GM12878 (cell line): Measurements from ENCODE around the gene TMEM163. TPM values are rescaled to one million over a fixed set of nuclear protein-coding genes. Genes with fewer than 3 reads are reported as not detected.

Experiments used
- ATAC-seq: fragments of 200-7000 bp; cut with Tn5 transposase; 3 replicates; pipeline ENCODE4 v1.9.1; 2020; ENCODE audit warnings: mild to moderate bottlenecking, moderate library complexity
- BruUV-seq: library from RNA; stranded (reverse); fragments of 400-500 nt; replicated peaks from 2 replicates; lab custom pipeline; 2021; lab: Mats Ljungman, UMichigan
- CTCF ChIA-PET: fragments of 300-600 bp; sonication (Branson Sonifier 250); formaldehyde crosslinking; extraction: SDS; loops from one replicate; lab custom pipeline; 2021; ENCODE audit warnings: inconsistent platforms; lab: Yijun Ruan, JAX
- POLR2A ChIA-PET: fragments of 350-600 bp; formaldehyde crosslinking; extraction: SDS; loops from one replicate; lab custom pipeline; 2021; ENCODE audit warnings: inconsistent platforms; lab: Charles Lee
- RAD21 ChIA-PET: fragments of 300-600 bp; sonication (Branson Sonifier 250); formaldehyde crosslinking; loops from one replicate; lab custom pipeline; 2023; ENCODE audit warnings: antibody characterized with exemption; ENCODE audit not compliant: unreplicated experiment; lab: Charles Lee
- SMC1A ChIA-PET: fragments of 300-600 bp; sonication (Branson Sonifier 250); formaldehyde crosslinking; loops from one replicate; lab custom pipeline; 2023; ENCODE audit not compliant: unreplicated experiment, uncharacterized antibody; lab: Charles Lee
- DNase-seq: peaks from one replicate; pipeline ENCODE4 v3.0.0-alpha.2; 2011; ENCODE audit warnings: low read depth, low spot score
- FAIRE-seq: peaks from 3 replicates; lab custom pipeline; 2011; peaks lifted over from hg19 to GRCh38; lab: Jason Lieb, UNC
- H2AFZ ChIP-seq: 2 replicates; pipeline ENCODE4 v1.6.0; 2011; ENCODE audit warnings: low read depth, low read length, control low read depth; ENCODE audit not compliant: control insufficient read depth
- H3K27ac ChIP-seq: 2 replicates; pipeline ENCODE4 v1.5.1; 2011; ENCODE audit warnings: control low read depth; ENCODE audit not compliant: control insufficient read depth, insufficient read depth
- H3K27me3 ChIP-seq, 2 experiments: replicated peaks in 1 of 2; 2 replicates each; pipeline versions ENCODE4 v1.6.0 to v1.6.1; 2011; ENCODE audit warnings: low read length in 1 of 2; ENCODE audit not compliant: control insufficient read depth in 2 of 2, insufficient read depth in 2 of 2
- H3K36me3 ChIP-seq, 2 experiments: 2 replicates each; pipeline ENCODE4 v1.5.1; 2011; ENCODE audit warnings: low read length in 1 of 2; ENCODE audit not compliant: control insufficient read depth in 2 of 2, insufficient read depth in 2 of 2
- H3K4me1 ChIP-seq: 2 replicates; pipeline ENCODE4 v1.6.1; 2011; ENCODE audit warnings: mild to moderate bottlenecking, low read length, moderate library complexity, mixed read lengths; ENCODE audit not compliant: control insufficient read depth, insufficient read depth
- H3K4me2 ChIP-seq: 2 replicates; pipeline ENCODE4 v1.6.0; 2011; ENCODE audit warnings: control low read depth; ENCODE audit not compliant: control insufficient read depth, insufficient read depth
- H3K4me3 ChIP-seq: fragments of 200-600 bp; sonication (generic); 2 replicates; pipeline ENCODE4 v1.5.1; 2016
- H3K79me2 ChIP-seq: 2 replicates; pipeline ENCODE4 v1.6.0; 2011; ENCODE audit warnings: low read length; ENCODE audit not compliant: control insufficient read depth, insufficient read depth
- H3K9ac ChIP-seq: 2 replicates; pipeline ENCODE4 v1.8.0; 2011; ENCODE audit warnings: low read length, control low read depth, mixed read lengths; ENCODE audit not compliant: control insufficient read depth, insufficient read depth
- H3K9me3 ChIP-seq: replicated peaks from 3 replicates; pipeline ENCODE4 v1.5.1; 2011; ENCODE audit warnings: mild to moderate bottlenecking, low read length; ENCODE audit not compliant: control insufficient read depth, insufficient read depth
- H4K20me1 ChIP-seq: 2 replicates; pipeline ENCODE4 v1.6.0; 2011; ENCODE audit not compliant: control insufficient read depth, insufficient read depth
- BRCA1 ChIP-seq: IDR thresholded peaks from 2 replicates; pipeline ENCODE4 v1.6.1; 2011; ENCODE audit warnings: low read depth, low read length, improper control_type of control experiment
- CBX3 ChIP-seq: fragments of 200-600 bp; sonication (generic); IDR thresholded peaks from 2 replicates; pipeline ENCODE4 v1.6.1; 2016; ENCODE audit warnings: low read depth, borderline replicate concordance
- CREB1 ChIP-seq: IDR thresholded peaks from 2 replicates; pipeline ENCODE4 v1.6.1; 2012; ENCODE audit warnings: low read depth, mild to moderate bottlenecking, inconsistent platforms
- CREM ChIP-seq: IDR thresholded peaks from 2 replicates; pipeline ENCODE4 v1.6.1; 2014; ENCODE audit warnings: antibody characterized with exemption, low read depth
- DPF2 ChIP-seq: fragments of 450-650 bp; IDR thresholded peaks from 2 replicates; pipeline ENCODE4 v1.6.1; 2017; ENCODE audit warnings: mild to moderate bottlenecking
- ETV6 ChIP-seq, 2 experiments: fragments of 450-650 bp in 1 of 2; IDR thresholded peaks in 1 of 2; conservative IDR thresholded peaks in 1 of 2; 2 replicates each; pipeline ENCODE4 v1.6.1; 2014; ENCODE audit warnings: antibody characterized with exemption in 1 of 2, borderline replicate concordance in 1 of 2, low read depth in 1 of 2, mild to moderate bottlenecking in 1 of 2, moderate library complexity in 1 of 2
- FOXM1 ChIP-seq: IDR thresholded peaks from 2 replicates; pipeline ENCODE4 v1.6.1; 2012; ENCODE audit warnings: low read depth, mild to moderate bottlenecking, inconsistent platforms, low read length, moderate library complexity
- HCFC1 ChIP-seq: fragments of 150-350 bp; IDR thresholded peaks from 2 replicates; pipeline ENCODE4 v1.6.1; 2014; ENCODE audit warnings: low read length
- HDGF ChIP-seq: fragments of 450-650 bp; IDR thresholded peaks from 2 replicates; pipeline ENCODE4 v1.6.1; 2016; ENCODE audit warnings: antibody characterized with exemption
- NFXL1 ChIP-seq: fragments of 450-650 bp; IDR thresholded peaks from 2 replicates; pipeline ENCODE4 v1.6.1; 2017; ENCODE audit warnings: antibody characterized with exemption, mild to moderate bottlenecking, borderline replicate concordance
- PML ChIP-seq: IDR thresholded peaks from 2 replicates; pipeline ENCODE4 v1.6.1; 2012; ENCODE audit warnings: low read length, inconsistent platforms
- SREBF2 ChIP-seq: IDR thresholded peaks from 2 replicates; pipeline ENCODE4 v1.6.1; 2012; ENCODE audit warnings: mild to moderate bottlenecking, low read length
- ZNF207 ChIP-seq: fragments of 450-650 bp; IDR thresholded peaks from 2 replicates; pipeline ENCODE4 v1.6.1; 2014; ENCODE audit warnings: antibody characterized with exemption, mild to moderate bottlenecking, borderline replicate concordance
- ZSCAN29 ChIP-seq: fragments of 450-650 bp; IDR thresholded peaks from 2 replicates; pipeline ENCODE4 v1.6.1; 2017; ENCODE audit warnings: mild to moderate bottlenecking, moderate library complexity
- whole genome bisulfite sequencing: methylation state at CpG from one replicate; pipeline ENCODE4 v1.1.6; 2016; ENCODE audit warnings: low lambda C conversion rate; ENCODE audit not compliant: insufficient replicate concordance, insufficient coverage; ENCODE audit errors: missing lambda C conversion rate; 5-methylcytosine and 5-hydroxymethylcytosine counted together
- in situ Hi-C: fragments of 300-500 bp; cut with MboI; formaldehyde crosslinking; loops from 9 replicates; pipeline ENCODE4 v1.14.3; 2018; ENCODE audit warnings: mixed read lengths
- intact Hi-C: fragments of 100-400 bp; cut with micrococcal nuclease; formaldehyde crosslinking; loops from one replicate; pipeline ENCODE4 v1.14.2; 2022; ENCODE audit not compliant: unreplicated experiment
- polyA plus RNA-seq, 11 experiments: library from polyadenylated mRNA; depleted of rRNA in 4 of 11; unstranded in 6 of 11; stranded (reverse) in 5 of 11; fragments of >200 nt; fragmentation: Nextera tagmentation in 4 of 11; fragmentation: Illumina TruSeq in 1 of 11; extraction: Ambion mirVana in 4 of 11; extraction: Trizol in 1 of 11; gene quantifications; 1 replicate in 1 of 11; 2 replicates in 10 of 11; pipeline versions ENCODE4 v1.2.1 to v1.2.3, GENCODE V29; 2011 to 2016; ENCODE audit warnings: inconsistent platforms in 2 of 11, missing spikeins in 2 of 11, low read depth in 1 of 11
- total RNA-seq, 4 experiments: library from RNA; depleted of rRNA in 3 of 4; stranded (reverse); fragments of >200 nt in 3 of 4; fragmentation: Illumina TruSeq in 1 of 4; extraction: Trizol in 1 of 4; gene quantifications; 2 replicates each; pipeline versions ENCODE4 v1.2.1 to v1.2.3, GENCODE V29; 2013 to 2021
- TF ChIP-seq, protein P1 (sequence below): fragments of 450-650 bp; IDR thresholded peaks from 2 replicates; pipeline ENCODE4 v1.6.1; 2018; ENCODE audit warnings: borderline replicate concordance, mild to moderate bottlenecking; ENCODE audit not compliant: partially characterized antibody
- TF ChIP-seq, protein P2 (sequence below): IDR thresholded peaks from 2 replicates; pipeline ENCODE4 v1.6.1; 2011; ENCODE audit warnings: mild to moderate bottlenecking, low read depth, low read length, moderate library complexity; ENCODE audit not compliant: insufficient replicate concordance
- TF ChIP-seq, protein P3 (sequence below): IDR thresholded peaks from 2 replicates; pipeline ENCODE4 v1.6.1; 2011; ENCODE audit warnings: borderline replicate concordance, low read depth, mild to moderate bottlenecking, moderate library complexity, mixed read lengths, low read length; ENCODE audit not compliant: insufficient read depth; ENCODE audit errors: extremely low read length

TMEM163 gene
- total and polyA plus RNA-seq, 10 of the 15 experiments (the other 5 are each of a cell fraction or from before 2014, with no cell fraction given): 0.05 to 0.11 (median 0.07) TPM; not detected in 4

DNA sequence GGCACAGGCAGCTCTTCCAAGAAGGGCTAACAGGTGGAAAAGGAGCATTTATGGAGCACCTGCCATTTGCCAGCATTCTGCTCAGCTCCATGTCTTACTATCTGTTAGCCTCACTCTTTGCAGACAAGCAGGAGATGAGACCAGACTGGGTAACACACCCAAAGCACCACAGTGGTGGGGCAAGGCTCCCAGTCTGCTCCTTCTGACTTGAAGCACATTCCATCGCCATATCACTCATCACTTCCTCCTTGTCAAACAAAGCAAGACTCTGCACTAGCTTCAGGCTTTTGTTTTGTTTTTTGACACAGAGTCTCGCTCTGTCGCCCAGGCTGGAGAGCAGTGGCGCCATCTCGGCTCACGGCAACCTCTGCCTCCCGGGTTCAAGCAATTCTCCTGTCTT is 282.1 kb downstream of the TMEM163 start:
- POLR2A ChIA-PET: no interaction called here
- no peaks in the 10 kb centered on the region for H3K79me2 ChIP-seq
- H2AFZ ChIP-seq: no peak overlapping the region
- H3K27me3 ChIP-seq: no peaks in the 10 kb centered on the region
- H3K9ac ChIP-seq: no peak overlapping the region
- intact Hi-C loops: no loop called here
- no peaks in the 10 kb centered on the region for H3K9me3 ChIP-seq
- no peak overlapping the region for H3K4me3 ChIP-seq
- BruUV-seq: no TSS peak
- no peaks in the 10 kb centered on the region for H4K20me1 ChIP-seq
- in situ Hi-C loops: no loop called here
- no peak overlapping the region for H3K4me2 ChIP-seq
- H3K36me3 ChIP-seq: peaks cover 18 to 39% of the 10 kb centered on the region in 2 experiments
- H3K4me1 ChIP-seq: no peaks in the 10 kb centered on the region
- RAD21 ChIA-PET: interaction anchor here (1.3 kb wide), 1 partner anchor 318 kb away, joined by 3 read pairs; no protein-coding TSS in a partner anchor
- FAIRE-seq (no peak), DNase-seq (no peak), ATAC-seq (no peak)
- 98% methylated on average over 7 of the region's 7 CpGs for WGBS
- H3K27ac ChIP-seq: no peak overlapping the region
- CTCF ChIA-PET: interaction anchor here (0.9 to 3.9 kb wide), 4 partner anchors 11 to 320 kb away, joined by 3 to 25 read pairs (median 4); no protein-coding TSS in a partner anchor
- no peak for TF ChIP-seq DPF2
- no peak for TF ChIP-seq CREB1
- no peak for TF ChIP-seq HDGF
- TF ChIP-seq FOXM1: no peak
- no peak for TF ChIP-seq BRCA1
- no peak for TF ChIP-seq SREBF2
- TF ChIP-seq, protein P1, sequence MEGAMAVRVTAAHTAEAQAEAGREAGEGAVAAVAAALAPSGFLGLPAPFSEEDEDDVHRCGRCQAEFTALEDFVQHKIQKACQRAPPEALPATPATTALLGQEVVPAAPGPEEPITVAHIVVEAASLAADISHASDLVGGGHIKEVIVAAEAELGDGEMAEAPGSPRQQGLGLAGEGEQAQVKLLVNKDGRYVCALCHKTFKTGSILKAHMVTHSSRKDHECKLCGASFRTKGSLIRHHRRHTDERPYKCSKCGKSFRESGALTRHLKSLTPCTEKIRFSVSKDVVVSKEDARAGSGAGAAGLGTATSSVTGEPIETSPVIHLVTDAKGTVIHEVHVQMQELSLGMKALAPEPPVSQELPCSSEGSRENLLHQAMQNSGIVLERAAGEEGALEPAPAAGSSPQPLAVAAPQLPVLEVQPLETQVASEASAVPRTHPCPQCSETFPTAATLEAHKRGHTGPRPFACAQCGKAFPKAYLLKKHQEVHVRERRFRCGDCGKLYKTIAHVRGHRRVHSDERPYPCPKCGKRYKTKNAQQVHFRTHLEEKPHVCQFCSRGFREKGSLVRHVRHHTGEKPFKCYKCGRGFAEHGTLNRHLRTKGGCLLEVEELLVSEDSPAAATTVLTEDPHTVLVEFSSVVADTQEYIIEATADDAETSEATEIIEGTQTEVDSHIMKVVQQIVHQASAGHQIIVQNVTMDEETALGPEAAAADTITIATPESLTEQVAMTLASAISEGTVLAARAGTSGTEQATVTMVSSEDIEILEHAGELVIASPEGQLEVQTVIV: no peak
- TF ChIP-seq ZNF207: no peak
- no peak for TF ChIP-seq CBX3
- TF ChIP-seq PML: no peak
- TF ChIP-seq NFXL1: no peak
- TF ChIP-seq, protein P2, sequence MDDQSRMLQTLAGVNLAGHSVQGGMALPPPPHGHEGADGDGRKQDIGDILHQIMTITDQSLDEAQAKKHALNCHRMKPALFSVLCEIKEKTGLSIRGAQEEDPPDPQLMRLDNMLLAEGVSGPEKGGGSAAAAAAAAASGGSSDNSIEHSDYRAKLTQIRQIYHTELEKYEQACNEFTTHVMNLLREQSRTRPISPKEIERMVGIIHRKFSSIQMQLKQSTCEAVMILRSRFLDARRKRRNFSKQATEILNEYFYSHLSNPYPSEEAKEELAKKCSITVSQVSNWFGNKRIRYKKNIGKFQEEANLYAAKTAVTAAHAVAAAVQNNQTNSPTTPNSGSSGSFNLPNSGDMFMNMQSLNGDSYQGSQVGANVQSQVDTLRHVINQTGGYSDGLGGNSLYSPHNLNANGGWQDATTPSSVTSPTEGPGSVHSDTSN: no peak
- TF ChIP-seq, protein P3, sequence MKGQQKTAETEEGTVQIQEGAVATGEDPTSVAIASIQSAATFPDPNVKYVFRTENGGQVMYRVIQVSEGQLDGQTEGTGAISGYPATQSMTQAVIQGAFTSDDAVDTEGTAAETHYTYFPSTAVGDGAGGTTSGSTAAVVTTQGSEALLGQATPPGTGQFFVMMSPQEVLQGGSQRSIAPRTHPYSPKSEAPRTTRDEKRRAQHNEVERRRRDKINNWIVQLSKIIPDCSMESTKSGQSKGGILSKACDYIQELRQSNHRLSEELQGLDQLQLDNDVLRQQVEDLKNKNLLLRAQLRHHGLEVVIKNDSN: no peak
- no peak for TF ChIP-seq ETV6 (conservative IDR thresholded peaks at IDR 0.05 in 1 of 2, IDR thresholded peaks at IDR 0.05 in 1 of 2; ENCODE audit: borderline replicate concordance in 1 of 2, low read depth in 1 of 2)
- no peak for TF ChIP-seq CREM
- no peak for TF ChIP-seq ZSCAN29
- TF ChIP-seq HCFC1: no peak
- SMC1A ChIA-PET: interaction anchor here (1.6 to 3.1 kb wide), 2 partner anchors 114 to 318 kb away, joined by 3 to 9 read pairs; no protein-coding TSS in a partner anchor
